GM10248 (cell line): Measurements from ENCODE around the gene LMBR1.

ENCODE experiments used
- CTCF ChIA-PET: fragments of 300-600 bp; sonication (Branson Sonifier 250); formaldehyde crosslinking; extraction: SDS; loops from one replicate; lab custom pipeline; 2021; ENCODE audit warnings: antibody characterized with exemption; lab: Yijun Ruan, JAX
- POLR2A ChIA-PET: fragments of 350-650 bp; sonication (Branson Sonifier 250); formaldehyde crosslinking; extraction: SDS; loops from one replicate; lab custom pipeline; 2020; ENCODE audit warnings: antibody characterized with exemption; lab: Yijun Ruan, JAX
- DNase-seq: peaks from one replicate; pipeline ENCODE4 v3.0.0; 2012; ENCODE audit errors: extremely low spot score
- CTCF ChIP-seq: IDR thresholded peaks from 2 replicates; pipeline ENCODE4 v1.5.1; 2012; ENCODE audit warnings: mild to moderate bottlenecking, low read depth; ENCODE audit errors: extremely low read depth, missing control alignments, control extremely low read depth

Gene LMBR1

GRCh38 chr7:156739596-156739995 lies 153.4 kb downstream of the LMBR1 start:
- ChIA-PET CTCF (no interaction called here), POLR2A (no interaction called here)
- no peak for DNase-seq
- TF ChIP-seq CTCF = no peak

DNA sequence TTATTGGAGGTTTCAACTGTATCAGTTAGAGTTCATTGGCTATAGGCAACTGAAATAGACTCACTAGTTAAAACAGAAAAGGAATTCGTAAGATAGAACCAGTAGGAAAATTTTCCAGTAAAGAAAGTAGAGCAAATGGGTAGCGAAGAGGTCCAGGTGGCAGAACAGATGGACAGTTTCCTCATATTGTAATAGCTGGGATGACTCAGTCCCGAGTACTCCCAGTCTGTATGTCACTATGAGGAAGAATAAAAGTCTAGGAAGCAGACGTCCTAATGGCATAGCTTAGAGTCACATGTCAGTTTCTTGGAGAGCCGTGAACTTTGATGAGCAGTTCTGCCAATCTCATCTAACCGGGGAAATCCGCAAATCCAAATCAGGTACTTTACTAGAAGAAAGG lies 157.1 kb downstream of the LMBR1 start:
- ChIA-PET CTCF (interaction anchor here (0.9 to 2.2 kb wide), 4 partner anchors 9 to 81 kb away, joined by 3 to 7 read pairs (median 5); no protein-coding TSS in a partner anchor), POLR2A (no interaction called here)
- no peak for DNase-seq
- no peak for TF ChIP-seq CTCF

GRCh38 chr7:156733638-156734037 lies 159.3 kb downstream of the LMBR1 start:
- ChIA-PET CTCF (no interaction called here), POLR2A (no interaction called here)

DNA sequence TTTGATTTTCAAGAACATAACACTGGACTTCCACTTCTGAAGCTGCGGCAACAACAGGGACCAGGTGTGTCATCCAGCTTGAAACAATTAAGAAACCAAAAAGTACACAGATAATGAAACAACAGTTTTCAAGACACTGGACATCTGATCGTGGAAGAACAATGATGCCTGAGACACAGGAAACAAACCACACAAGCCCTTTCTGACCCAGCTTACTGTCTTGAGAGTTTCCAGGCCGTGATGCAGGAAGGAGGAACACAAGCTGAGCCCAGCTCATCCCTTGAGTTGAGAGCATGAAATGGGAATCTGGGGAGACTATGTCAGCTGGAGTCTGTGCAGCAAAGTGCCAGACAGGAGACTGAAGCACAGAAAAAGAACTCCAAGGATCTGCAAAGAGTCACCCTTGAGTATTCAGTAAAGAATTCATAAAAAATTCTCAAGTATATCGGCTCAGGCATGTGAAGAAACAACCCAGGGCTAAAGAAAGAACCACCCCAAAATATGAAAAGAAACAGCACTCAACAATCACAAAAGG lies 160.8 kb downstream of the LMBR1 start:
- CTCF ChIA-PET = interaction anchor here (1.0 kb wide), 2 partner anchors 11 to 161 kb away, joined by 3 read pairs; partner anchors contain the start of gene LMBR1
- DNase-seq = no peak
- no peak for TF ChIP-seq CTCF
- POLR2A ChIA-PET = no interaction called here

More at GRCh38 chr7:156733638-156734037, 159.3 kb downstream of the LMBR1 start:
- no peak for DNase-seq
- no peak for TF ChIP-seq CTCF

GRCh38 chr7:156731651-156732050 lies 161.3 kb downstream of the LMBR1 start:
- no peak for DNase-seq
- ChIA-PET POLR2A (no interaction called here), CTCF (interaction anchor here (1.0 kb wide), 2 partner anchors 12 to 162 kb away, joined by 3 read pairs; partner anchors contain the start of gene LMBR1)
- TF ChIP-seq CTCF = no peak

- no peak for DNase-seq
- no peak for TF ChIP-seq CTCF
- ChIA-PET CTCF (interaction anchor here (1.3 to 1.5 kb wide), 2 partner anchors 11 to 53 kb away, joined by 4 to 5 read pairs; no protein-coding TSS in a partner anchor), POLR2A (no interaction called here)
Observed at GRCh38 chr7:156725936-156726335, 167.0 kb downstream of the LMBR1 start.
